GM12873 (cell line): ENCODE measurements around the gene MAD1L1.

ENCODE experiments used
- TF ChIP-seq, protein P1 (sequence below): IDR thresholded peaks from 2 replicates; pipeline ENCODE4 v1.5.1; 2012; ENCODE audit warnings: low read depth, mild to moderate bottlenecking, moderate library complexity, low read length, control low read depth; ENCODE audit not compliant: insufficient read depth; ENCODE audit errors: missing control alignments

The MAD1L1 gene

DNA sequence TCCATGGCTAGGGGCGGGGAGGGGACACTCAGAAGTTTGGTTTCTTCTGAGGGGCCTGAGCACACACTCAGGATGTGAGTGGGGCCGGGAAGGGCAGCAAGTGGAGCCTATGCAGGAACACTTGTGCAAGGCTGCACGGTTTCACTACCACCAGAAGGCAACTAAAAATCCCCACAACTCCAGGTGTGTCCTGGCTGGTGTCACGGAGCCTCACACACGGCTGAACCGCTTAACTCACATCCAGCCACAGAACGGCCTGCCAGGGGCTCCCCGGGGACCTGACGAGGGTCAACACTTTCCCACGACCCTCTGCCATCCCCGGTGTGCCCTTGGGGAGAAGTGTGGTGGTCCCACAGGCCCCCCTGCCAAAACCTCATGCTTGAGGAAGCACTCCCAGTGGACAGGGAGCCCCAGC lies 388.8 kb downstream of the MAD1L1 start:
- TF ChIP-seq, protein P1, sequence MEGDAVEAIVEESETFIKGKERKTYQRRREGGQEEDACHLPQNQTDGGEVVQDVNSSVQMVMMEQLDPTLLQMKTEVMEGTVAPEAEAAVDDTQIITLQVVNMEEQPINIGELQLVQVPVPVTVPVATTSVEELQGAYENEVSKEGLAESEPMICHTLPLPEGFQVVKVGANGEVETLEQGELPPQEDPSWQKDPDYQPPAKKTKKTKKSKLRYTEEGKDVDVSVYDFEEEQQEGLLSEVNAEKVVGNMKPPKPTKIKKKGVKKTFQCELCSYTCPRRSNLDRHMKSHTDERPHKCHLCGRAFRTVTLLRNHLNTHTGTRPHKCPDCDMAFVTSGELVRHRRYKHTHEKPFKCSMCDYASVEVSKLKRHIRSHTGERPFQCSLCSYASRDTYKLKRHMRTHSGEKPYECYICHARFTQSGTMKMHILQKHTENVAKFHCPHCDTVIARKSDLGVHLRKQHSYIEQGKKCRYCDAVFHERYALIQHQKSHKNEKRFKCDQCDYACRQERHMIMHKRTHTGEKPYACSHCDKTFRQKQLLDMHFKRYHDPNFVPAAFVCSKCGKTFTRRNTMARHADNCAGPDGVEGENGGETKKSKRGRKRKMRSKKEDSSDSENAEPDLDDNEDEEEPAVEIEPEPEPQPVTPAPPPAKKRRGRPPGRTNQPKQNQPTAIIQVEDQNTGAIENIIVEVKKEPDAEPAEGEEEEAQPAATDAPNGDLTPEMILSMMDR: no peak

DNA sequence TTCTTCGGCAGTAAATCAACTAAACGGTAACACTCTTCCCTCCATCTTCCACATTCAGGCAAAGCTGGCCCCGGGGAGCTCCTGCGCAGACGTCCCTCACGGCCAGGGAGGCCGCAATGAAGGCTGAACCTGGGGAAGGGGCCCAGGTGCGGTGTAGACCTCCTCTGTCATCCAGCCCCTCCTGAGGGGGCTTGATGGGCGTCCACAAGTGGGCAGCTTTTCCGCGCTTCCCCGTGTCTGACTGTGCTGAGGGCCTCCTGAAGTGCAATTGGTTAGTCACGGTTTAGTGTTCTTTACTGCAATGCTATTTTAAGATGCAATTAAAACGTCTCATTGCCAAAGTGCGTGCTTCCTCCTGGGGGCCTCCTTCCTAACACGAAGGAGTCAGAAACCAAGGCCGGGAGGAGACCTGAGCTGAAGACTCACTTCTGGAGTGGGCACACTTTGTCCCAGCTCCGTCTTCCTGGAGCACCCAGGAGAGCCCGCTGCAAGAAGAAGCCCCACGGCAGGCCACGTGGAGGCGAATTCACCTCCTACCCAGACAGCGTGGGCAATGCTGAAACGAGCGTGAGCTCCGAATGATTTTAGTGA lies 389.4 kb downstream of the MAD1L1 start:
- TF ChIP-seq, protein P1: no peak

DNA sequence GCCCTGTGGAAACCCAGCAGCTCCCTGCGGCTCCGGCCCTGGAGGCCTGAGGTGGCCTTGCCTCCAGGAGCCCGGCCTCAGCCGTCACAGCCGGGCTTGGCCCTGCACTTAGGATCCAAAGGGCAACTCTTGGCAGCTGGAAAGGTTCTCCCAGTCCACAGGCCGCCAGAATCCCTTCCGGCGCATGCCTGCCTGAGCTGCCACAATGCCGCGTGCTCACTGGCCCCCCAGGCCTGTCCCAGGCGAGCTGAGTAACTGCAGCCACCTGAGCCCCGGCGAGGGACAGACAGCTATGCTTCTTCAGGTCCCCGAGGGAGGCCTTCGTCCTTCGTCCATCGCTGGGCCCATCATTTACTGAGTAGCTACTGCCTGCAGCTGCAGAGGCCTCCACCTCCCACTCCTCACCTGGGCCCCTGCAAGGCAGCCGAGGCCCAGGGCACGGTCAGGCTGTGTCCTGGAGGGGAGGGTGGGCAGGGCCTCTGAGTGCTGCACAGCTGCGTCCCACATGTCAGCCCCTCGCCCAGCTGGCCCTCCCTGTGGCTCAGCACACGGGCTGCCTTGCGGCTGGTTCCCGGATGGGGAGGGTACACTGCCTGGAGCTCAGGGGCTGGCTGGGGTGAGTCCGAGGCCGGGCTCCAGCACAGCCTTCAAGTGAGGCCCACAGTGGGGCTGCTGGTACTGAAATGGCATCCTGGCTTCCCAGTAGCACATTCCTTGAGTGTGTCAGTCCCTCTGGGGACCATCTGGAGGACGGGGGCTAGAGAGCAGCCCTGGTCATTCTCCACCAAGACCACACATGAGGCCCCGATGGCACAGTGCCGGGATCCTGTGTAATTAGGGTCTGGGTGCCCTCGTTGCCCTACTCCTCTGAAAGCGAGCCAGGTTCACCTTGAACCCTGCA lies 390.2 kb downstream of the MAD1L1 start:
- TF ChIP-seq, protein P1: no peak

DNA sequence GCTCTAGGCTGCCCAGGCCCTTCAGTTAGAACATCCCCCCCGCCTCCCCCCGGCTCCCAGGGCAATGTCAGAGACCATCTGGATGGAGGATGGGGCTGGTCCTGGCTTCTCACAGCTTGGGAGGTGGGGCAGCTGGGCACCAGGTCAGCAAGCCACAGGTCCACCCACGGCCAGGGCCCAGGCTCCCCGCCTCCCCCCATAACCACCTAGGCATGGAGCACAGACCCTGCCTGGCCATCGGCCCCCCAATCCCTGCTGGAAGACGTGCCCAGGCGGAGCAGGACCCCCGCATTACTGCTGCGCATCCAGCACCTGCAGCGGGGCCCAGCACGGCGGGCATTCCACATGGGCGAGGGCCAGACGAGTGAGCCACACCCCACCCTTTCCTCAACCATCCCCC lies 393.0 kb downstream of the MAD1L1 start:
- TF ChIP-seq, protein P1: no peak

DNA sequence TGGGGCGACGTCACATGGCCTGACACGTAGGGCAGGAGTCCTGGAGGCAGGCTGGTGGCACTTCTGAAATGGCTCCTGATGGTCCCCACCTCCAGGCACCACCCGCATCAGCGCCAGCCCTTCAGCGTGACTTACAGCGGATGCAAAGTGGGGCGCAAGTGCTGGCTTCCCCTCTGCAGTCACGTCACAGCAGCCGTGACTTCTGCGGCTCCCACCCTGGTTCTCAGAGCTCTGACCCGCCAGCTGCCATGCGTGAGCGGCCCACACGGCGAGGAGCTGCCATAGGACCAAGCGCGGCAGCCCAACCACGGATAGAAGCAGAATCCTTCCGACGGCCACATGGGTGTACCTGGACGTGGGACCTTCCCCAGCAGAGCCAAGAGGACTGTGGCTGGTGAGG lies 403.6 kb downstream of the MAD1L1 start:
- TF ChIP-seq, protein P1: no peak

DNA sequence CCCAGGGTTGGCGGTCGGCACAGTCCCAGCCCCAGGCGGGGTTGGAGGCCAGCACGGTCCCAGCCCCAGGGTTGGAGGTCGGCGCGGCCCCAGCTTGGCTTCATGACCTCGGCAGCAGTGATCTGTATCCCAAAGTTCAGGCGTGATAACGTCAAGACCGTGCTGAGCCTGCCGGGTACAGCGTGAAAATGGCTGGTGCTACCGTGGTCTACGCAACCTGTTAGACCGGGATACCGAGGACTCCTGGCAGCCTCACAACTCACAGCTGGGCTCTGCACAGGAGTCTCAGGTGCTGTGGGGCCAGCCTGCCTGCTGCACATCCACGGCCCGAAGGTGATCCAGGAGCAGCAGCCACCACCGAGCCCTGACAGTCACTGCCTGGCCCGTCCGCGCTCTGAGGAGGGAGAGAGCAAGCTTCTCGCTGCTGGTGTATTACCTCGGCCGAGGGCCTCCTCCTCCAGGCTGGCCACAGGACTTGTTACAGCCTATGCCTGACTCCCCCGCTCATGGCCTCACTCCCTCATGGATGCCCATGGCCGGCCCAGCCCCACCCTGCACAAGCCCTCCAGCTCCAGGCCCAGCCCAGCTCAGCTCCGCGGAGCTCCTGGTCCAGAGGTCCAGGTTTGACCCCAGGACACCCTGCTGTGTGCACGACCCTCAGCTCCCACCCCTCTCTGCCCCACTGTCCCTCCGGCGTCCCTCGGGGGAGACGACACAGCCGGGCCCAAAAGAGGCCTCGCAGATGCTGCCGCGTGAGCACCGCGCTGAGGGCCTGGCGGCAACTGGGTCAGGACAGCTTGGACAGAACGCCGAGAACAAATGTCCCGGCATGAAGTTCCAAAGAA lies 406.6 kb downstream of the MAD1L1 start:
- TF ChIP-seq, protein P1: no peak
